22Rv1 (cell line): ENCODE results near the gene EFCAB14.
"Not testable (repeated sequence)": the region's sequence is repeated elsewhere in the genome, so short reads cannot be mapped to it uniquely, and the experiment has no call there.

Experiments used
- H3K27ac ChIP-seq: fragments of 450-650 bp; 2 replicates; pipeline ENCODE4 v1.5.1; 2017
- ZFX ChIP-seq: fragments of 450-650 bp; IDR thresholded peaks from 2 replicates; pipeline ENCODE4 v1.6.1; 2017; ENCODE audit warnings: antibody characterized with exemption, borderline replicate concordance
- TF ChIP-seq, protein P1 (sequence below): fragments of 450-650 bp; IDR thresholded peaks from 2 replicates; pipeline ENCODE4 v1.5.1; 2017; ENCODE audit warnings: mild to moderate bottlenecking

EFCAB14 gene

GRCh38 chr1:46705408-46705807, 13.5 kb downstream of the EFCAB14 start:
- TF ChIP-seq, protein P1, sequence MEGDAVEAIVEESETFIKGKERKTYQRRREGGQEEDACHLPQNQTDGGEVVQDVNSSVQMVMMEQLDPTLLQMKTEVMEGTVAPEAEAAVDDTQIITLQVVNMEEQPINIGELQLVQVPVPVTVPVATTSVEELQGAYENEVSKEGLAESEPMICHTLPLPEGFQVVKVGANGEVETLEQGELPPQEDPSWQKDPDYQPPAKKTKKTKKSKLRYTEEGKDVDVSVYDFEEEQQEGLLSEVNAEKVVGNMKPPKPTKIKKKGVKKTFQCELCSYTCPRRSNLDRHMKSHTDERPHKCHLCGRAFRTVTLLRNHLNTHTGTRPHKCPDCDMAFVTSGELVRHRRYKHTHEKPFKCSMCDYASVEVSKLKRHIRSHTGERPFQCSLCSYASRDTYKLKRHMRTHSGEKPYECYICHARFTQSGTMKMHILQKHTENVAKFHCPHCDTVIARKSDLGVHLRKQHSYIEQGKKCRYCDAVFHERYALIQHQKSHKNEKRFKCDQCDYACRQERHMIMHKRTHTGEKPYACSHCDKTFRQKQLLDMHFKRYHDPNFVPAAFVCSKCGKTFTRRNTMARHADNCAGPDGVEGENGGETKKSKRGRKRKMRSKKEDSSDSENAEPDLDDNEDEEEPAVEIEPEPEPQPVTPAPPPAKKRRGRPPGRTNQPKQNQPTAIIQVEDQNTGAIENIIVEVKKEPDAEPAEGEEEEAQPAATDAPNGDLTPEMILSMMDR: no peak
- TF ChIP-seq ZFX: no peak
- H3K27ac ChIP-seq: no peak overlapping the region

GRCh38 chr1:46703927-46704641, 14.8 kb downstream of the EFCAB14 start:
- no peak overlapping the region for H3K27ac ChIP-seq
- TF ChIP-seq, protein P1: no peak
- TF ChIP-seq ZFX: no peak

DNA sequence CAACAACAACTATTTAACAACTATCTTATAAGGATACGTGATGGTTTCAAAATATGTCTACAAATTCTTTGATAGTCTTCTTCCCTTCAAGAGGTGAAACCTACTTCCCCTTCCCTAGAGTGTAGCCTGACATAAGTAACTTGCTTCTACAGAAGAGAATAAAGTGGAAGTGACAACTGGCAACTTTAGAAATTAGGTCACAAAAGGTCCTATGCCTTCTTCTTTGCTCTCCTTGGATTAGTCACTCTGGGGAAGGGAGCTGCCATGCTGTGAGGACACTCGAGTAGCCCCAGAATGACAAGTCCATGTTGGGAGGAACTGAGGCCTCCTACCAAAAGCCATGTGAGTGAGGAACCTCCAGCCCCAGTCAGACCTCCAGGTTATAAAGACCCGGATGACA, 19.2 kb downstream of the EFCAB14 start:
- TF ChIP-seq ZFX: no peak
- TF ChIP-seq, protein P1: no peak
- no peak overlapping the region for H3K27ac ChIP-seq

GRCh38 chr1:46697053-46697452, 21.9 kb downstream of the EFCAB14 start:
- H3K27ac ChIP-seq: no peak overlapping the region
- TF ChIP-seq, protein P1: no peak
- no peak for TF ChIP-seq ZFX

- H3K27ac ChIP-seq: not testable (repeated sequence)
Measured at GRCh38 chr1:46694676-46695075, 24.2 kb downstream of the EFCAB14 start.

DNA sequence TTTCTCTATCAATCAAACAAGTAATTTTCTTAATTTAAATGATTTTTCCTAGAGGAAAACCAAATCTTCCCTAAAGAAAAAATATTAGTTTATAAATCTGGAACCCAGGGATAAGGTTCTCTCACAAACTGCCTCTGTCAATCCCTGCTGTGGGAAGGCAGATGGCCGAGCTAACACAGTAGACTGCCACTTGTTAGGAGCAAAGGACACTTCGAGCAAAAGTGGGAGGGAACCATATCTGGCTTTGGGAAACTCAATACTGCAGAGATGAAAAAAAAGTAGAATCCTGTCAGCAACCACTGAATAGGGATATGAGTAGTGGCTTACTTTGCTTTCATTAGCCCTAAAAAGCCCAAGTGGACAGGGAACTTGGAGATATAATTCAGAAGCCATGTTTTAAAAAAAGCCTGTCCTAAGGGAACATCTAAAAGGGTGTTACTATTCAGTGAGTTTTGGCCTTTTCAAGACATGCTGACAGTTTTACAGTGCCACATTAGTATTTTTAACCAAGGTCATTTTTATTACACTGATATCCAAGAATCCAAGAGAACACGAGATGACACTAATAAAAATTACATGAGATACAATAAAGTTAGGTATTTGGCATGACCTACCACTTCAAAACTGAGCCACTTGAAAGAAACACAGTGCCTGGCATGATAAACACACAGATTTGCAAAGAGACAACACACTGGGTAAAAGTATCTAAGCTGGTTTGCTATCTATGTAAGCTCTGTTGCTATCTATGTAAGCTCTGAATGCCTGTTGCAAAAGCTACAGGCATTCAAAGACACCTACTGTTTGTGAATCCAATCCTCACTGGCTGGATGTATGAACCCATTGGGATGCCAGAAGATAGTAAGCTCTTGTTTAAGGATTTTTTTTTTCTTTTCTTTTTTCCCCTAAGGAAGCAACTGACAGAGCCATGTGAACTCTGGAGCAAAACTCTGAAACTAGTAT, 25.8 kb downstream of the EFCAB14 start:
- no peak for TF ChIP-seq ZFX
- TF ChIP-seq, protein P1: no peak
- no peak overlapping the region for H3K27ac ChIP-seq

GRCh38 chr1:46691997-46692790, 26.7 kb downstream of the EFCAB14 start:
- TF ChIP-seq ZFX: no peak
- TF ChIP-seq, protein P1: no peak
- no peak overlapping the region for H3K27ac ChIP-seq
